NCI-H226 (cell line): ENCODE data around the gene ACTN4.

ENCODE experiments used
- DNase-seq: peaks from one replicate; pipeline ENCODE4 v3.0.0-alpha.2; 2015

Gene ACTN4

DNA sequence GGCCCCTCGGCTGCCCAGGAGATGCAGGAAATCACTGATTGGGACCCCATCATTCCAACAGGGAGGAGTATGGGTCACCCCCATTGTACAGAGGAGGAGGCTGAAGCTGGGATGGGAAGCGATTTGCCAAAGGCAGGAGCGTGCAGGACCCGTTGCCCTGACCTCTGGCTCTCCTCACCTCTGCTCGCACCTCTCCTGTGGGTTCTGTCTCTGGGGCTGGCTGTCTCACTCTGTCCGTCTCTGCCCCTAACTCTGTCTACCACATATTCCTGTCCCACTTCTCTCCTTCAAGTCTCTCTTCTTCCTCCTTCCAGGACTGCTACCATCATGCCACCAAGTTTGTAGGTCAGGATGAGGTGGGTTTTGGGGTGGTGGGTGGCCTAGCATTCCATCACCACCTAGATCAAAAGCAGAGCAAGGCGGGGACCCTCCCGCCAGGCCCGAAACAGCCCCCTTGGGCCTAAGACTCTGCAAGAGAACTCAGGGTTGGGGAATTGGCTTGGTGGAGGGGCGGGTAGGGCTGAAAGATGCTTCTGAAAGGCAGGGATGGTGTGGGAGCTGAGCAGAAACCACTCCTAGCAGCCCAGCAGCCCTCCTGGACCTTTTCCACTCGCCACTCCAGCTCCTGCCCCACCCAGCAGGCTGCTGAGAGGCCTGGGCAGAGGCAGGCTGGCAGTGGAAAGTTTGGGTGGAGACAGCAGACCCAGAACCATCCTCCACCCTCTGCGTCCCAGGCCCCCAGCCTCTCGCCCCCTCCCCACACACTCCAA, 126.9 kb downstream of the ACTN4 start:
- no peak for DNase-seq

DNA sequence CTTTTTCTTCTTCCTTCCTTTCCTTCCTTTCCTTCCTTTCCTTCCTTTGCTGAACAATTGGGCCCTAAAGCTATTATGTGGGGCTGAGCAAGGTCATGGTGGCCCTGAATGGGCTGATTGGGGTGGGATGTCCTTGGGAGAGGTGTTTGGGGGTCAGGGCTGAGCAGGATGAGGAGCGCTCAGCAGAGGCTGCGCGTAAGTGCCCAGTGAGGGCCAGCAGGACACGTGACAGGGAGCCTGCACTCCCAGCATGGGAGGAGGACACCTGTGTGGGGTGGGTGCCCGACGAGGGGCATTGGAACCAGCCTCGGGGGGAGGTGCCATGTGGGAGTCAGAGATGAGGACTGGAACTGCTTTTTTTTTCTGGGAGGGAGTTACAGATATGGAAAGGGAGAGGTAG, 131.3 kb downstream of the ACTN4 start:
- no peak for DNase-seq

DNA sequence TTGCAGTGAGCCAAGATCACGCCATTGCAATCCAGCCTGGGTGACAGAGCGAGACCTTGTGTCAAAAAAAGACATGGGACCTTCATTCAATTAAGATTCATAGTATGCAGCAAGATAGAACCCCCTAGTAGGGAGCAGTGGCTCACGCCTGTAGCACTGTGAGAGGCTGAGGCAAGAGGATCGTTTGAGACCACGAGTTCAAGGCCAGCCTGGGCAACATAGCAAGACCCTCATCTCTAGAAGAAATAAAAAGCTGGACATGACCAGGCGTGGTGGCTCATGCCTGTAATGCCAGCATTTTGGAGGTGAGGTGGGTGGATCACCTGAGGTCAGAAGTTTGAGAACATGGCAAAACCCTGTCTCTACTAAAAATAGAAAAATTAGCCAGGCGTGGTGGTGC, 133.0 kb downstream of the ACTN4 start:
- DNase-seq, result no peak

DNA sequence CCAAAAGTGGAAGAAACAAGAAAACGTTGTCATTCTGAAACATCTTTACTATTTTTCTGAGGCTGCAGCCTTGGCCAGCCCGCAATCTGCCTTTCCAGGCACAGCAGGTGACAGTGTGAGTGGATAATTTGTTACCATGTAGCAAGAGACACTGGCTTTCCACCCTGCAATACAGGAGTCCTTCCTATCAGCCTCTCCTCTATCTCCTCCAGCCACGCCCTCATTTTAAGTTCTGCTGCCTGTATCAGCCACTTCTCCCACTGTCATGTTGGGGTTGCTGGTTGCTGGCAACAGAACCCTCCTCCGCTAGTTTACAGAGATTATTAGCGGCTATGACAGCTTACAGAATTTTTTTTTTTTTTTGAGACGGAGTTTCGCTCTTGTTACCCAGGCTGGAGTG, 133.6 kb downstream of the ACTN4 start:
- DNase-seq, result no peak
